NB4 (cell line): ENCODE data around the gene CFAP299.

Experiments
- POLR2A ChIP-seq: IDR thresholded peaks from 2 replicates; pipeline ENCODE4 v1.6.1; 2011; ENCODE audit warnings: mild to moderate bottlenecking; ENCODE audit not compliant: insufficient read length; ENCODE audit errors: extremely low read depth
- TF ChIP-seq, protein P1 (sequence below): IDR thresholded peaks from one replicate; pipeline ENCODE4 v1.5.1; 2012; ENCODE audit warnings: low read depth, low read length

DNA sequence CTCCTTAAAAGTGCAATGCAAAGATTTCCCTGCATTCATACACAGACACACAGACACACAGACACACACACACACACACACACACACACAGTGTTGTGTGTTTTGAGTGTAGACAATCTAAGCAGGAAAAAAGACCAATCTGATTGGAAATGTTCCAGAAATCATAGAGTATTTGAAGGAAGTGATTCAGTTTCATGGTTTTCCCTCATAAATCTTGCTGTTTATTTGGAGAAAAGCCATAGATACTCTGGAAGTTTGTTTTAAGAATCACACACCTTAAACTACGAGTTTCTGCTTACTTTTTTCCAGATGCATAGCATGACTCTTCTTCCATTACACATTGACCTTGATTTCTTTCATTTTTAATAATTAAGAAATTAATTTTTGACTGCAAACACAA, 396.5 kb downstream of the CFAP299 start:
- TF ChIP-seq, protein P1, sequence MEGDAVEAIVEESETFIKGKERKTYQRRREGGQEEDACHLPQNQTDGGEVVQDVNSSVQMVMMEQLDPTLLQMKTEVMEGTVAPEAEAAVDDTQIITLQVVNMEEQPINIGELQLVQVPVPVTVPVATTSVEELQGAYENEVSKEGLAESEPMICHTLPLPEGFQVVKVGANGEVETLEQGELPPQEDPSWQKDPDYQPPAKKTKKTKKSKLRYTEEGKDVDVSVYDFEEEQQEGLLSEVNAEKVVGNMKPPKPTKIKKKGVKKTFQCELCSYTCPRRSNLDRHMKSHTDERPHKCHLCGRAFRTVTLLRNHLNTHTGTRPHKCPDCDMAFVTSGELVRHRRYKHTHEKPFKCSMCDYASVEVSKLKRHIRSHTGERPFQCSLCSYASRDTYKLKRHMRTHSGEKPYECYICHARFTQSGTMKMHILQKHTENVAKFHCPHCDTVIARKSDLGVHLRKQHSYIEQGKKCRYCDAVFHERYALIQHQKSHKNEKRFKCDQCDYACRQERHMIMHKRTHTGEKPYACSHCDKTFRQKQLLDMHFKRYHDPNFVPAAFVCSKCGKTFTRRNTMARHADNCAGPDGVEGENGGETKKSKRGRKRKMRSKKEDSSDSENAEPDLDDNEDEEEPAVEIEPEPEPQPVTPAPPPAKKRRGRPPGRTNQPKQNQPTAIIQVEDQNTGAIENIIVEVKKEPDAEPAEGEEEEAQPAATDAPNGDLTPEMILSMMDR: no peak
- TF ChIP-seq POLR2A: no peak
